IMR-90 (cell line): ENCODE measurements around the gene DMRT3. TPM values are rescaled to one million over a fixed set of nuclear protein-coding genes. Genes with fewer than 3 reads are reported as not detected.

ENCODE experiments used
- ATAC-seq: fragments of 200-7000 bp; cut with Tn5 transposase; 2 replicates; pipeline ENCODE4 v1.9.1; 2020; ENCODE audit warnings: low read depth, mild to moderate bottlenecking, moderate library complexity
- BruUV-seq: library from RNA; stranded (reverse); fragments of 400-500 nt; replicated peaks from 2 replicates; lab custom pipeline; 2021; lab: Mats Ljungman, UMichigan
- CTCF ChIA-PET: fragments of 300-600 bp; formaldehyde crosslinking; extraction: SDS; loops from one replicate; lab custom pipeline; 2021; ENCODE audit warnings: antibody characterized with exemption; lab: Yijun Ruan, JAX
- POLR2A ChIA-PET: fragments of 300-600 bp; sonication (Branson Sonifier 250); formaldehyde crosslinking; loops from one replicate; lab custom pipeline; 2022; ENCODE audit warnings: antibody characterized with exemption; ENCODE audit not compliant: unreplicated experiment; lab: Charles Lee
- DNase-seq: peaks from one replicate; pipeline ENCODE4 v3.0.0; 2013
- H2AFZ ChIP-seq: replicated peaks from 2 replicates; pipeline ENCODE3; 2013; ENCODE audit warnings: low read length, mild to moderate bottlenecking; ENCODE audit not compliant: poor library complexity
- H2AK5ac ChIP-seq: 2 replicates; pipeline ENCODE4 v1.6.1; 2013; ENCODE audit warnings: low read depth, low read length, inconsistent platforms
- H2AK9ac ChIP-seq: replicated peaks from 2 replicates; pipeline ENCODE3; 2013; ENCODE audit warnings: mild to moderate bottlenecking, low read depth, low read length, moderate library complexity; ENCODE audit not compliant: poor library complexity
- H2BK120ac ChIP-seq: 2 replicates; pipeline ENCODE4 v1.6.1; 2013; ENCODE audit warnings: low read depth, low read length, inconsistent platforms
- H2BK15ac ChIP-seq: 3 replicates; pipeline ENCODE4 v1.6.1; 2013; ENCODE audit warnings: low read depth, low read length, inconsistent platforms
- H2BK20ac ChIP-seq: 2 replicates; pipeline ENCODE4 v1.6.1; 2013; ENCODE audit warnings: low read depth, mild to moderate bottlenecking, inconsistent platforms, low read length, moderate library complexity
- H2BK5ac ChIP-seq: 2 replicates; pipeline ENCODE4 v1.6.1; 2013; ENCODE audit warnings: mild to moderate bottlenecking, low read depth, low read length, inconsistent platforms; ENCODE audit not compliant: poor library complexity, severe bottlenecking
- H3K14ac ChIP-seq: replicated peaks from 2 replicates; pipeline ENCODE4 v1.6.1; 2013; ENCODE audit warnings: low read depth, low read length, inconsistent platforms
- H3K18ac ChIP-seq: 2 replicates; pipeline ENCODE4 v1.6.1; 2013; ENCODE audit warnings: low read depth, low read length, control low read depth
- H3K23ac ChIP-seq: 2 replicates; pipeline ENCODE4 v1.6.1; 2013; ENCODE audit warnings: low read depth, low read length, inconsistent platforms
- H3K27ac ChIP-seq: 2 replicates; pipeline ENCODE4 v1.5.1; 2013; ENCODE audit warnings: mild to moderate bottlenecking, control low read depth, low read length; ENCODE audit not compliant: insufficient read depth
- H3K27me3 ChIP-seq: 2 replicates; pipeline ENCODE4 v1.6.1; 2013; ENCODE audit warnings: low read length; ENCODE audit not compliant: control insufficient read depth, insufficient read depth
- H3K36me3 ChIP-seq: 2 replicates; pipeline ENCODE4 v1.6.1; 2013; ENCODE audit warnings: low read length, mixed read lengths; ENCODE audit not compliant: control insufficient read depth, insufficient read depth
- H3K4ac ChIP-seq: 2 replicates; pipeline ENCODE4 v1.6.1; 2013; ENCODE audit warnings: low read depth, low read length, inconsistent platforms
- H3K4me1 ChIP-seq: 2 replicates; pipeline ENCODE4 v1.6.1; 2013; ENCODE audit warnings: low read length, mixed read lengths; ENCODE audit not compliant: control insufficient read depth, insufficient read depth
- H3K4me2 ChIP-seq: 2 replicates; pipeline ENCODE4 v1.6.1; 2013; ENCODE audit warnings: low read depth, mild to moderate bottlenecking, control low read depth, low read length, moderate library complexity
- H3K4me3 ChIP-seq: 2 replicates; pipeline ENCODE4 v1.5.1; 2013; ENCODE audit warnings: low read depth, mild to moderate bottlenecking, control low read depth, low read length, moderate library complexity; ENCODE audit not compliant: insufficient read depth
- H3K56ac ChIP-seq: 2 replicates; pipeline ENCODE4 v1.6.1; 2013; ENCODE audit warnings: low read length, inconsistent platforms; ENCODE audit not compliant: insufficient read depth; ENCODE audit errors: extremely low read depth
- H3K79me1 ChIP-seq, 2 experiments: 2 replicates each; pipeline ENCODE4 v1.6.1; 2013; ENCODE audit warnings: low read length in 2 of 2, inconsistent platforms in 1 of 2, low read depth in 1 of 2
- H3K9ac ChIP-seq: 2 replicates; pipeline ENCODE4 v1.6.1; 2013; ENCODE audit warnings: low read depth, low read length, control low read depth
- H3K9me1 ChIP-seq: 2 replicates; pipeline ENCODE4 v1.6.1; 2013; ENCODE audit warnings: low read length, inconsistent platforms; ENCODE audit not compliant: insufficient read depth
- H3K9me3 ChIP-seq: 2 replicates; pipeline ENCODE4 v1.6.1; 2013; ENCODE audit warnings: low read length; ENCODE audit not compliant: control insufficient read depth, insufficient read depth
- H4K20me1 ChIP-seq: 2 replicates; pipeline ENCODE4 v1.6.1; 2013; ENCODE audit warnings: low read length, inconsistent platforms; ENCODE audit not compliant: insufficient read depth
- H4K5ac ChIP-seq: 2 replicates; pipeline ENCODE4 v1.6.1; 2013; ENCODE audit warnings: mild to moderate bottlenecking, low read depth, low read length, control low read depth
- H4K8ac ChIP-seq, 2 experiments: 2 replicates each; pipeline ENCODE4 v1.6.1; 2013; ENCODE audit warnings: low read depth in 2 of 2, low read length in 2 of 2, control low read depth in 1 of 2, inconsistent platforms in 1 of 2
- H4K91ac ChIP-seq: 2 replicates; pipeline ENCODE4 v1.6.1; 2013; ENCODE audit warnings: low read depth, low read length, inconsistent platforms; ENCODE audit not compliant: insufficient read depth
- CHD1 ChIP-seq: IDR thresholded peaks from 2 replicates; pipeline ENCODE4 v1.6.1; 2012; ENCODE audit warnings: low read depth, low read length, improper control_type of control experiment
- MAFK ChIP-seq: IDR thresholded peaks from 2 replicates; pipeline ENCODE4 v1.6.1; 2012; ENCODE audit warnings: low read depth, low read length, improper control_type of control experiment
- MAZ ChIP-seq: IDR thresholded peaks from 2 replicates; pipeline ENCODE4 v1.6.1; 2012; ENCODE audit warnings: low read depth, mild to moderate bottlenecking, low read length, improper control_type of control experiment, moderate library complexity, borderline replicate concordance
- MXI1 ChIP-seq: IDR thresholded peaks from 2 replicates; pipeline ENCODE4 v1.6.1; 2012; ENCODE audit warnings: low read depth, mild to moderate bottlenecking, low read length, moderate library complexity, borderline replicate concordance
- RAD21 ChIP-seq: IDR thresholded peaks from 2 replicates; pipeline ENCODE4 v1.6.1; 2012; ENCODE audit warnings: low read length, improper control_type of control experiment
- RFX5 ChIP-seq: IDR thresholded peaks from 2 replicates; pipeline ENCODE4 v1.8.0; 2012; ENCODE audit warnings: low read depth, mild to moderate bottlenecking, low read length, moderate library complexity
- SMC3 ChIP-seq: fragments of 150-350 bp; IDR thresholded peaks from 2 replicates; pipeline ENCODE4 v1.6.1; 2016; ENCODE audit warnings: low read depth, mild to moderate bottlenecking, antibody characterized with exemption, low read length, moderate library complexity
- WGBS, 2 experiments: methylation state at CpG; one replicate each; pipeline versions ENCODE4 v1.1.5 to v1.1.7; 2013; ENCODE audit warnings: missing lambda C conversion rate in 2 of 2; ENCODE audit not compliant: insufficient read length in 1 of 2; ENCODE audit errors: extremely low coverage in 2 of 2; 5-methylcytosine and 5-hydroxymethylcytosine counted together
- dilution Hi-C: fragments of 300-500 bp; cut with HindIII; formaldehyde crosslinking; loops from one replicate; pipeline ENCODE4 v1.14.3; 2018; ENCODE audit warnings: low sequenced_read_pairs; ENCODE audit not compliant: unreplicated experiment
- in situ Hi-C: fragments of 300-500 bp; cut with MboI; formaldehyde crosslinking; loops from 3 replicates; pipeline ENCODE4 v1.14.3; 2019; ENCODE audit warnings: low sequenced_read_pairs, inconsistent platforms, mixed read lengths
- intact Hi-C: fragments of 100-400 bp; cut with micrococcal nuclease; formaldehyde crosslinking; loops from 2 replicates; pipeline ENCODE4 v1.10.0; 2022
- microRNA-seq, 2 experiments: library from miRNA; stranded (forward) in 1 of 2; unstranded in 1 of 2; fragments of 10-50 nt in 1 of 2; fragments of <30 nt in 1 of 2; gene quantifications in 1 of 2; microRNA quantifications in 1 of 2; one replicate each; pipeline versions ENCODE3 to v1.1.0; 2013 to 2020; ENCODE audit not compliant: insufficient read depth in 1 of 2, insufficient read length in 1 of 2, unreplicated experiment in 1 of 2
- polyA plus RNA-seq, 3 experiments: library from polyadenylated mRNA; depleted of rRNA; stranded (reverse); fragments of >200 nt; gene quantifications; 2 replicates each; pipeline ENCODE4 v1.2.3, GENCODE V29; 2012; ENCODE audit warnings: low replicate concordance in 1 of 3
- small RNA-seq, 5 experiments: library from RNA; depleted of rRNA; stranded (forward); fragments of <200 nt; gene quantifications; one replicate each; pipeline ENCODE3, GENCODE V24; 2012
- total RNA-seq: library from RNA; depleted of rRNA; stranded (reverse); fragments of >200 nt; gene quantifications from 2 replicates; pipeline ENCODE4 v1.2.3, GENCODE V29; 2012; rRNA removed
- TF ChIP-seq, protein P1 (sequence below): fragments of 150-350 bp; IDR thresholded peaks from 2 replicates; pipeline ENCODE4 v1.6.1; 2017; ENCODE audit warnings: mild to moderate bottlenecking, antibody characterized with exemption, low read length, low read depth

The DMRT3 gene
- total and polyA plus RNA-seq, 2 of the 4 experiments (the other 2 are of a cell fraction) = not detected

- in situ Hi-C loops = no loop called here
- intact Hi-C loops = no loop called here
- H3K18ac ChIP-seq = no peak overlapping the region
- no CpG with 5 or more reads among the region's 4 CpGs for WGBS, 2 experiments
- no peak overlapping the region for H2AK9ac ChIP-seq
- no peak overlapping the region for H2BK120ac ChIP-seq
- H2BK5ac ChIP-seq = no peak overlapping the region
- H3K14ac ChIP-seq = no peak overlapping the region
- H3K23ac ChIP-seq = no peak overlapping the region
- H3K79me1 ChIP-seq = no peaks in the 10 kb centered on the region
- ChIA-PET POLR2A (no interaction called here), CTCF (no interaction called here)
- H3K9me3 ChIP-seq = no peaks in the 10 kb centered on the region
- no peaks in the 10 kb centered on the region for H3K36me3 ChIP-seq
- no peaks in the 10 kb centered on the region for H3K9me1 ChIP-seq
- TF ChIP-seq CHD1 (no peak), MAZ (no peak), MXI1 (no peak), MAFK (no peak), RAD21 (no peak), SMC3 (no peak), RFX5 (no peak)
- TF ChIP-seq, protein P1, sequence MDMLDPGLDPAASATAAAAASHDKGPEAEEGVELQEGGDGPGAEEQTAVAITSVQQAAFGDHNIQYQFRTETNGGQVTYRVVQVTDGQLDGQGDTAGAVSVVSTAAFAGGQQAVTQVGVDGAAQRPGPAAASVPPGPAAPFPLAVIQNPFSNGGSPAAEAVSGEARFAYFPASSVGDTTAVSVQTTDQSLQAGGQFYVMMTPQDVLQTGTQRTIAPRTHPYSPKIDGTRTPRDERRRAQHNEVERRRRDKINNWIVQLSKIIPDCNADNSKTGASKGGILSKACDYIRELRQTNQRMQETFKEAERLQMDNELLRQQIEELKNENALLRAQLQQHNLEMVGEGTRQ = no peak
- no peak overlapping the region for H3K4me2 ChIP-seq
- no peaks in the 10 kb centered on the region for H3K4me1 ChIP-seq
- no peaks in the 10 kb centered on the region for H4K20me1 ChIP-seq
- H3K4me3 ChIP-seq = no peak overlapping the region
- ATAC-seq (no peak), DNase-seq (no peak)
- dilution Hi-C loops = no loop called here
- H3K9ac ChIP-seq = no peak overlapping the region
- no peak overlapping the region for H3K27ac ChIP-seq
- H4K8ac ChIP-seq = no peak overlapping the region
- no peak overlapping the region for H3K56ac ChIP-seq
- H4K5ac ChIP-seq = no peak overlapping the region
- no peak overlapping the region for H3K4ac ChIP-seq
- H4K91ac ChIP-seq = no peak overlapping the region
- H2BK20ac ChIP-seq = no peak overlapping the region
- no peak overlapping the region for H2BK15ac ChIP-seq
- no peak overlapping the region for H2AFZ ChIP-seq
- no peak overlapping the region for H2AK5ac ChIP-seq
- H3K27me3 ChIP-seq = peaks cover 25% of the 10 kb centered on the region
- no TSS peak for BruUV-seq
Observed at GRCh38 chr9:1039589-1039988, 63.1 kb downstream of the DMRT3 start.

Small RNA genes within 50 kb of the gene (microRNA-seq; reads per million reads assigned to microRNA genes)
- gene RNU6-1073P (ENCODE audit: insufficient read depth, insufficient read length) = not detected

Small RNA genes within 50 kb of the gene (small RNA-seq; reads per million reads assigned to genes)
- gene RNU6-1073P = 0 reads per million in 5 experiments

Other genes starting within 250 kb of the DMRT3 start
- gene DMRT1, start 135.0 kb upstream of the DMRT3 start, total RNA-seq = under 0.01 TPM in 1 of 2 replicates, not detected in the other
- not detected in 2 replicates for gene DMRT1, start 135.0 kb upstream of the DMRT3 start, polyA plus RNA-seq (2012; rRNA removed)
- gene DMRT2, start 73.7 kb downstream of the DMRT3 start, total RNA-seq = not detected in 2 replicates
- gene DMRT2, start 73.7 kb downstream of the DMRT3 start, polyA plus RNA-seq (2012; rRNA removed) = not detected in 2 replicates